ENCODE results near the gene SPDYE3. TPM values are rescaled to one million over a fixed set of nuclear protein-coding genes. Genes with fewer than 3 reads are reported as not detected.
"Not testable (repeated sequence)": the region's sequence is repeated elsewhere in the genome, so short reads cannot be mapped to it uniquely, and the experiment has no call there.

SPDYE3 gene
- polyA plus RNA-seq, 4 donors: 0.06 to 3.1 TPM; not detected in 2

DNA sequence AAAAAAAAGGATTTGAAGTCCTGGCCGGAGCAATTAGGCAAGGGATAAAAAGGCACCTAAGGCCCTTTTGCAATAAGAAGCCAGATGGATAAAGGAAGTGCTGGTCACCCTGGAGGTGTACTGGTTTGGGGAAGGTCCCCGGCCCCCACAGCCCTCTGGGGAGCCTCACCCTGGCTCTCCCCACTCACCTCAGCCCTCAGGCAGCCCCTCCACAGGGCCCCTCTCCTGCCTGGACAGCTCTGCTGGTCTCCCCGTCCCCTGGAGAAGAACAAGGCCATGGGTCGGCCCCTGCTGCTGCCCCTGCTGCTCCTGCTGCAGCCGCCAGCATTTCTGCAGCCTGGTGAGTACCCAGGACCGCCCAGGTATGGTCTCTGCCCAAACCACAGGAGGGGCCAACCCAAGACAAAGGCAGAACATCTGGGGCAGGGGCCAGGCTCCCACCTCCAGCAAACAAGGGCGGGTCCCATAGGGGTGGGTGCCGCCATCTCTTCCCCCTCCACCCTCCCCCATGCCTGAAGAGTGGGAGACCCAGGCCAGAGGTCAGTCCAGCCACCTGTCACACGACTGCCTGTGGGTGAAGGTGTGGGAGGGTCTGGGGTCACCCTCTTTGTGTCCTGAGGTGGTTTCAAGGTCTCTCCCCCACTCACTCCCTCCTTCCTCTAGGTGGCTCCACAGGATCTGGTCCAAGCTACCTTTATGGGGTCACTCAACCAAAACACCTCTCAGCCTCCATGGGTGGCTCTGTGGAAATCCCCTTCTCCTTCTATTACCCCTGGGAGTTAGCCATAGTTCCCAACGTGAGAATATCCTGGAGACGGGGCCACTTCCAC, 50.7 kb downstream of the SPDYE3 start, which contains the start of gene PILRB:
TSS of gene PILRB (plus strand) at position 91 of the 830 bp plus-strand sequence. CDS start at position 277, 186 bp downstream.
- Histone ChIP-seq H3K9me3 (ENCODE audit: control insufficient read depth in 2 of 2, insufficient read depth in 1 of 2, low read depth in 1 of 2, low read length in 1 of 2) (no peaks in the 10 kb centered on the region), H3K4me3 (ENCODE audit: low read depth in 1 of 3, low read length in 3 of 3) (no peak within 1 kb of the TSS), H3K4me1 (ENCODE audit: control insufficient read depth in 3 of 3, insufficient read depth in 2 of 3, low read depth in 1 of 3, low read length in 2 of 3) (no peaks in the 10 kb centered on the region), H3K36me3 (ENCODE audit: control insufficient read depth in 3 of 3, insufficient read depth in 2 of 3, low read depth in 1 of 3, low read length in 3 of 3) (peaks cover 20 to 90% (median 35%) of the 10 kb centered on the region in 3 donors), H3K27me3 (ENCODE audit: control insufficient read depth in 3 of 3, insufficient read depth in 3 of 3, low read length in 3 of 3) (no peaks in the 10 kb centered on the region), H3K27ac (ENCODE audit: low read depth in 1 of 3, low read length in 2 of 3) (no peak within 1 kb of the TSS)
- FAIRE-seq (no peak), DNase-seq (no peak)
- 77 to 85% (median 83%) methylated on average over 10 to 11 of the region's 11 CpGs for WGBS, 3 donors

DNA sequence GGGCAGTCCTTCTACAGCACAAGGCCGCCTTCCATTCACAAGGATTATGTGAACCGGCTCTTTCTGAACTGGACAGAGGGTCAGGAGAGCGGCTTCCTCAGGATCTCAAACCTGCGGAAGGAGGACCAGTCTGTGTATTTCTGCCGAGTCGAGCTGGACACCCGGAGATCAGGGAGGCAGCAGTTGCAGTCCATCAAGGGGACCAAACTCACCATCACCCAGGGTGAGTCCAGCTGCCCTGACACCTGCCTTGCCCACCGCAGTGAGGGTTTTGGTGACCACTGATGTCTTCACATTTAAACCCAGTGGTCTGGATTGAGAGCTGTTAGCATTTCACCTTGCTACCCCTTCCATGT, 51.3 kb downstream of the SPDYE3 start:
- Histone ChIP-seq H3K4me3 (ENCODE audit: low read depth in 1 of 3, low read length in 3 of 3) (no peak overlapping the region), H3K4me1 (ENCODE audit: control insufficient read depth in 3 of 3, insufficient read depth in 2 of 3, low read depth in 1 of 3, low read length in 2 of 3) (no peaks in the 10 kb centered on the region), H3K36me3 (ENCODE audit: control insufficient read depth in 3 of 3, insufficient read depth in 2 of 3, low read depth in 1 of 3, low read length in 3 of 3) (peaks cover 17 to 84% (median 31%) of the 10 kb centered on the region in 3 donors), H3K27me3 (ENCODE audit: control insufficient read depth in 3 of 3, insufficient read depth in 3 of 3, low read length in 3 of 3) (no peaks in the 10 kb centered on the region), H3K27ac (ENCODE audit: low read depth in 1 of 3, low read length in 2 of 3) (no peak overlapping the region), H3K9me3 (ENCODE audit: control insufficient read depth in 2 of 2, insufficient read depth in 1 of 2, low read depth in 1 of 2, low read length in 1 of 2) (no peaks in the 10 kb centered on the region)
- DNase-seq: no peak
- FAIRE-seq: no peak
- WGBS, 3 donors: 96 to 98% (median 97%) methylated on average over 8 of the region's 8 CpGs

DNA sequence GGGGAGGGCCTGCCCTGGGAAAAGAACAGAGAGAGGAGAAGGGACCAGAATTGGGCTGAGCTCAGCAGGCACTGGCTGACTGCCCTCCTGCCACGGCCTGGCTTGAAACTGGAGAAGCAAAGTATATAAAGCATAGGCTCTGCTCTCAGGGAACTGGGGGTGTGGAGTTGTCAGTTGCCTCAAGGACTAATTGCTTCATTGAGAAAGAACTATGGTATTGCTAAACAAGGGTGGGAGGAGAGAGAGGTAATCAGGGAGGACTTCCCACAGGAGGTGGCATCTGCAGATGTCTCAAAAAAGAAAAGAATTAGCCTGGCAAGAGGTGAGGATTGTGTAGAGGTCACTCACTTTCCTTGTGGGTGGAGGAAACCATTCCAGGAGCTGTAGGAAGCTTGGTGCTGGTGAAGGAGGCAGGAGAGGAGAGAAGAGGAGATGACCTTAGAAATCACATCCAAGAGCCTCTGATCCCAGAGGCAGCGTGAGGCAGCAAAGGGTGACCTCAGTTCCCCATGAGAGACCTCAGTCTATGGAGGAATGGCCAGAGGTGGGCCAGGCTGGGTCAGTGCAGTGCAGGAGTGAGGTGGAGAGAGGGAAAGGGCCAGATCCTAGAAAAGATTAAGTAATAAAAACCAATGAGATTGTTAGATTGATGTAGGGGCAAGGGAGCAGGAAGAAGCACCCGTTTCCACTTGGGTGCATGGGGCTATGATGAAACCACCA, 52.8 kb downstream of the SPDYE3 start:
- no peak overlapping the region for H3K4me3 ChIP-seq (ENCODE audit: low read depth in 1 of 3, low read length in 3 of 3)
- peaks cover 15 to 76% (median 31%) of the 10 kb centered on the region in 3 donors for H3K36me3 ChIP-seq (ENCODE audit: control insufficient read depth in 3 of 3, insufficient read depth in 2 of 3, low read depth in 1 of 3, low read length in 3 of 3)
- no peaks in the 10 kb centered on the region for H3K4me1 ChIP-seq (ENCODE audit: control insufficient read depth in 3 of 3, insufficient read depth in 2 of 3, low read depth in 1 of 3, low read length in 2 of 3)
- H3K9me3 ChIP-seq (ENCODE audit: control insufficient read depth in 2 of 2, insufficient read depth in 1 of 2, low read depth in 1 of 2, low read length in 1 of 2): no peaks in the 10 kb centered on the region
- DNase-seq (no peak), FAIRE-seq (no peak)
- 86 to 90% (median 90%) methylated on average over 3 of the region's 3 CpGs for WGBS, 3 donors
- no peak overlapping the region for H3K27ac ChIP-seq (ENCODE audit: low read depth in 1 of 3, low read length in 2 of 3)
- no peaks in the 10 kb centered on the region for H3K27me3 ChIP-seq (ENCODE audit: control insufficient read depth in 3 of 3, insufficient read depth in 3 of 3, low read length in 3 of 3)

DNA sequence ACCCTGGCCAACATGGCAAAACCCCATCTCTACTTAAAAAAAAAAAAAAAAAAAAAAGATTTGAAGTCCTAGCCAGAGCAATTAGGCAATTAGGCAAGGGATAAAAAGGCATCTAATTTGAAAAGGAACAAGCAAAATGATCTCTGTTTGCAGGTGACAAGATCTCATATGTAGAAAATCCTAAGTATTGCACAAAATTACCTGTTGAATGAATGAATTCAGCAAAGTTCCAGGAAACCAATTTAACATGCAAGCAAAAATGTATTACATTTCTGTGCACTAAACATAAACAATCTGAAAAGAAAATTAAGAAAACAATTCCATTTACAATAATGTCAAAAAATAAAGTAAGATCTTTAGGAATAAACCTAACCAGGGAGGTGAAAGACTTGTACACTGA, 55.6 kb downstream of the SPDYE3 start:
- no peaks in the 10 kb centered on the region for H3K4me1 ChIP-seq (ENCODE audit: control insufficient read depth in 3 of 3, insufficient read depth in 2 of 3, low read depth in 1 of 3, low read length in 2 of 3)
- no peaks in the 10 kb centered on the region for H3K27me3 ChIP-seq (ENCODE audit: control insufficient read depth in 3 of 3, insufficient read depth in 3 of 3, low read length in 3 of 3)
- no peak overlapping the region for H3K27ac ChIP-seq (ENCODE audit: low read depth in 1 of 3, low read length in 2 of 3)
- no peaks in the 10 kb centered on the region for H3K9me3 ChIP-seq (ENCODE audit: control insufficient read depth in 2 of 2, insufficient read depth in 1 of 2, low read depth in 1 of 2, low read length in 1 of 2)
- peaks cover 11 to 72% (median 23%) of the 10 kb centered on the region in 3 donors for H3K36me3 ChIP-seq (ENCODE audit: control insufficient read depth in 3 of 3, insufficient read depth in 2 of 3, low read depth in 1 of 3, low read length in 3 of 3)
- FAIRE-seq (no peak), DNase-seq (no peak)
- no peak overlapping the region for H3K4me3 ChIP-seq (ENCODE audit: low read depth in 1 of 3, low read length in 3 of 3)

DNA sequence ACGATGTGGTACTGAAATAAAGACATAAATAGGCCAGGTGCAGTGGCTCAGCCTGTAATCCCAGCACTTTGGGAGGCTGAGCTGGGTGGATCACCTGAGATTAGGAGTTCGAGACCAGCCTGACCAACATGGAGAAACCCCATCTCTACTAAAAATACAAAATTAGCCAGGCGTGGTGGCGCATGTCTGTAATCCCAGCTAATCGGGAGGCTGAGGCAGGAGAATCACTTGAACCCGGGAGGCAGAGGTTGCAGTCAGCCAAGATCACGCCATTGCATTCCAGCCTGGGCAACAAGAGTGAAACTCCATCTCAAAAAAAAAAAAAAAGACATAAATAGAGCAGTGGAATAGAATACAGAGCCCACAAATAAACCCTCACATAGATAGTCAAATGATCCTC, 56.3 kb downstream of the SPDYE3 start:
- H3K4me1 ChIP-seq (ENCODE audit: control insufficient read depth in 3 of 3, insufficient read depth in 2 of 3, low read depth in 1 of 3, low read length in 2 of 3); DNase-seq; FAIRE-seq; H3K9me3 ChIP-seq (ENCODE audit: control insufficient read depth in 2 of 2, insufficient read depth in 1 of 2, low read depth in 1 of 2, low read length in 1 of 2); H3K27me3 ChIP-seq (ENCODE audit: control insufficient read depth in 3 of 3, insufficient read depth in 3 of 3, low read length in 3 of 3); H3K4me3 ChIP-seq (ENCODE audit: low read depth in 1 of 3, low read length in 3 of 3); H3K27ac ChIP-seq (ENCODE audit: low read depth in 1 of 3, low read length in 2 of 3): not testable (repeated sequence)
- peaks cover 11 to 72% (median 17%) of the 10 kb centered on the region in 3 donors for H3K36me3 ChIP-seq (ENCODE audit: control insufficient read depth in 3 of 3, insufficient read depth in 2 of 3, low read depth in 1 of 3, low read length in 3 of 3)
- WGBS, 3 donors: 94 to 97% (median 97%) methylated on average over 7 of the region's 7 CpGs

DNA sequence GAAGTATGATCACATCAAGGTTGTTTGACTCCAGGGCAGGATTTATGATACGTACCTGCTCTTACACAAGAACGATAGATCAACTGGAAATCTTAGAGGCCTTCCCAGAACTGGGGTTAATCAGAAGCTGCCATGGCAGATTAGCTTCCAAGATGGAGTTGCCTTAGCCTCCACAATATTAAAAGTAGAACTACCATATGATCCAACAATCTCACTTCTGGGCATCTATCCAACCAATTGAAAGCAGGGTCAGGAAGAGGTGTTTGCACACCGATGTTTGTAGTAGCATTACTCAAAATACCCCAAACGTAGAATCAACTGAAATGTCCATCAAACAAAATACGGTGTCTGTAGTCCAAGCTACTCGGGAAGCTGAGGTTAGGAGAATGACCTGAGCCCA, 57.0 kb downstream of the SPDYE3 start:
- H3K9me3 ChIP-seq (ENCODE audit: control insufficient read depth in 2 of 2, insufficient read depth in 1 of 2, low read depth in 1 of 2, low read length in 1 of 2): no peaks in the 10 kb centered on the region
- no peaks in the 10 kb centered on the region for H3K27me3 ChIP-seq (ENCODE audit: control insufficient read depth in 3 of 3, insufficient read depth in 3 of 3, low read length in 3 of 3)
- peaks cover 10 to 71% (median 10%) of the 10 kb centered on the region in 3 donors for H3K36me3 ChIP-seq (ENCODE audit: control insufficient read depth in 3 of 3, insufficient read depth in 2 of 3, low read depth in 1 of 3, low read length in 3 of 3)
- 91 to 95% (median 91%) methylated on average over 6 of the region's 6 CpGs for WGBS, 3 donors
- no peaks in the 10 kb centered on the region for H3K4me1 ChIP-seq (ENCODE audit: control insufficient read depth in 3 of 3, insufficient read depth in 2 of 3, low read depth in 1 of 3, low read length in 2 of 3)
- H3K27ac ChIP-seq (ENCODE audit: low read depth in 1 of 3, low read length in 2 of 3): no peak overlapping the region
- DNase-seq: no peak
- H3K4me3 ChIP-seq (ENCODE audit: low read depth in 1 of 3, low read length in 3 of 3): no peak overlapping the region
- no peak for FAIRE-seq

DNA sequence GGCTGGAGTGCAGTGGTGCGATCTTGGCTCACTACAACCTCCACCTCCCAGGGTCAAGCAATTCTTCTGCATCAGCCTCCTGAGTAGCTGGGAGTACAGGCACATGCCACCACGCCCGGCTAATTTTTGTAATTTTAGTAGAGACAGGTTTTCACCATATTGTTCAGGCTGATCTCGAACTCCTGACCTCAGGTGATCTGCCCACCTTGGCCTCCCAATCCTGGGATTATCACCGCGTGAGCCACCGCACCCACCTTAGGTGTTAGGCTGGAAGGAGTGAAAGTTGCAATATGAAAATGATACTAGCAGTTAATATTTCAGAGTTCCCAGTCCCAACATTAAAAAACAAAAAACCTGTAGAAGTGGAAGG, 58.5 kb downstream of the SPDYE3 start:
- H3K27me3 ChIP-seq (ENCODE audit: control insufficient read depth in 3 of 3, insufficient read depth in 3 of 3, low read length in 3 of 3); H3K4me1 ChIP-seq (ENCODE audit: control insufficient read depth in 3 of 3, insufficient read depth in 2 of 3, low read depth in 1 of 3, low read length in 2 of 3); DNase-seq; FAIRE-seq; H3K4me3 ChIP-seq (ENCODE audit: low read depth in 1 of 3, low read length in 3 of 3); H3K9me3 ChIP-seq (ENCODE audit: control insufficient read depth in 2 of 2, insufficient read depth in 1 of 2, low read depth in 1 of 2, low read length in 1 of 2): not testable (repeated sequence)
- Histone ChIP-seq H3K27ac (ENCODE audit: low read depth in 1 of 3, low read length in 2 of 3) (peak overlapping the region in 1 of 3 donors; percentile 63), H3K36me3 (ENCODE audit: control insufficient read depth in 3 of 3, insufficient read depth in 2 of 3, low read depth in 1 of 3, low read length in 3 of 3) (peaks cover 3 to 58% (median 10%) of the 10 kb centered on the region in 3 donors)
- 86 to 92% (median 88%) methylated on average over 7 of the region's 7 CpGs for WGBS, 3 donors

DNA sequence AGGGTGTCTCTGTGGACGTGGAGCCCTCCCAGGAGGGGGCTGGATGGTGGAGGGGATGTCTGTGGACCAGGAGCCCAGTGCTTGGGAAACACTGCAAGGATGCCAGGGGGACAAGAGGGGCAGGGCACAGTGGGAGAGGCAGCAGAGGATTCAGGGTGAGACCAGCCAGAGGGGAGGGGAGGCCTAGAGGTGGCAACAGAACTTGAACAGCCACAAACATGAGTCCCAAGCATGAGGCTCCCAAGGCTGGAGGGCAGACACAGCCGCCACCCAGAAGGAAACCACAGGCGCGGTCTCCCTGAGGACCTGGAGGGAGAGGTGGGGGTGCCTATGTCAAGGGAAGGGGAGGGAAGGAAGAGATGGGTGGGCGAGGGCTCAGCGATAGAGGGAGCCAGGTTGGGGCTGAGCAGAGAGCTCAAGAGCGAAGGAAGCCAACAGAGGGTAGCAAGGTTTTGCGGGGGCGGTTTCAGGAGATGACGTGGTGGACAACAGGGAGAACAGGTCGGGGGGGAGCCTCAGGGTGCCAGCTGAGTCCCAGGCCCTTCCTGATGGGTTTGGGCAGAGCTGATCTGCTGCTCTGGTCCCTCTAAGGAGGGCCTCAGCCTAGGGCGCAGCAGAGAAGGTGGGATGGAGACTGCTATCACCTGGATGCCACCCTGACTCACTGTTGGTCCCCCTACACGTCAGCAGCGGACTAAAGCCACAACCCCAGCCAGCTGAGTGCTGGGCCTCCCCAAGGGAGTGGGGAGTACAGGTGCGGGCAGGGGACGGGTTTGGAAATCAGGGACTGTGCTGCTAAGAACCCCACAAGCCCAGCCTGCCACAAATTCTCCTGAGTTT, 59.1 kb downstream of the SPDYE3 start:
- Histone ChIP-seq H3K27ac (ENCODE audit: low read depth in 1 of 3, low read length in 2 of 3) (peak overlapping the region in 1 of 3 donors; percentile 63), H3K36me3 (ENCODE audit: control insufficient read depth in 3 of 3, insufficient read depth in 2 of 3, low read depth in 1 of 3, low read length in 3 of 3) (peaks cover 3 to 51% (median 6%) of the 10 kb centered on the region in 3 donors), H3K4me3 (ENCODE audit: low read depth in 1 of 3, low read length in 3 of 3) (no peak overlapping the region), H3K9me3 (ENCODE audit: control insufficient read depth in 2 of 2, insufficient read depth in 1 of 2, low read depth in 1 of 2, low read length in 1 of 2) (no peaks in the 10 kb centered on the region), H3K4me1 (ENCODE audit: control insufficient read depth in 3 of 3, insufficient read depth in 2 of 3, low read depth in 1 of 3, low read length in 2 of 3) (no peaks in the 10 kb centered on the region), H3K27me3 (ENCODE audit: control insufficient read depth in 3 of 3, insufficient read depth in 3 of 3, low read length in 3 of 3) (no peaks in the 10 kb centered on the region)
- FAIRE-seq (no peak), DNase-seq (no peak)
- 83 to 89% (median 83%) methylated on average over 16 of the region's 16 CpGs for WGBS, 3 donors

Data from small intestine (tissue), 7 donors.